ENCODE measurements around the gene AUTS2.
"Not testable (repeated sequence)": the region's sequence is repeated elsewhere in the genome, so short reads cannot be mapped to it uniquely, and the experiment has no call there.

DNA sequence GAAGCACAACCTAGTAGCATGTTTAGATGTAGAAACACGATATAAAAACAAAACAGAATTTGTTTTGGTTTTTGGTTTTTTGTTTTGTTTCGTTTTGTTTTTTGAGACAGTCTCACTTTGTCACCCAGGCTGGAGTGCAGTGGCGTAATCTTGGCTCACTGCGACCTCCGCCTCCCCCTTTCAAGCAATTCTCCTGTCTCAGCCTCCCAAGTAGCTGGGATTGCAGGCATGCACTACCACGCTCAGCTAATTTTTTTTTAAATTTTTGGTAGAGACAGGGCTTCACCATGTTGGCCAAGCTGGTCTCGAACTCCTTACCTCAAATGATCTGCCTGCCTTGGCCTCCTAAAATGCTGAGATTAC is 1050.2 kb downstream of the AUTS2 start:
- TF ChIP-seq, protein P1, sequence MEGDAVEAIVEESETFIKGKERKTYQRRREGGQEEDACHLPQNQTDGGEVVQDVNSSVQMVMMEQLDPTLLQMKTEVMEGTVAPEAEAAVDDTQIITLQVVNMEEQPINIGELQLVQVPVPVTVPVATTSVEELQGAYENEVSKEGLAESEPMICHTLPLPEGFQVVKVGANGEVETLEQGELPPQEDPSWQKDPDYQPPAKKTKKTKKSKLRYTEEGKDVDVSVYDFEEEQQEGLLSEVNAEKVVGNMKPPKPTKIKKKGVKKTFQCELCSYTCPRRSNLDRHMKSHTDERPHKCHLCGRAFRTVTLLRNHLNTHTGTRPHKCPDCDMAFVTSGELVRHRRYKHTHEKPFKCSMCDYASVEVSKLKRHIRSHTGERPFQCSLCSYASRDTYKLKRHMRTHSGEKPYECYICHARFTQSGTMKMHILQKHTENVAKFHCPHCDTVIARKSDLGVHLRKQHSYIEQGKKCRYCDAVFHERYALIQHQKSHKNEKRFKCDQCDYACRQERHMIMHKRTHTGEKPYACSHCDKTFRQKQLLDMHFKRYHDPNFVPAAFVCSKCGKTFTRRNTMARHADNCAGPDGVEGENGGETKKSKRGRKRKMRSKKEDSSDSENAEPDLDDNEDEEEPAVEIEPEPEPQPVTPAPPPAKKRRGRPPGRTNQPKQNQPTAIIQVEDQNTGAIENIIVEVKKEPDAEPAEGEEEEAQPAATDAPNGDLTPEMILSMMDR (IDR thresholded peaks at IDR 0.05; ENCODE audit: low read length), result not testable (repeated sequence)
- TF ChIP-seq EZH2 (IDR thresholded peaks at IDR 0.05; ENCODE audit: borderline replicate concordance, low read length), result not testable (repeated sequence)

All from OCI-LY1 (cell line).